Measurements from ENCODE around the gene CLCNKB.
"Not testable (repeated sequence)": the region's sequence is repeated elsewhere in the genome, so short reads cannot be mapped to it uniquely, and the experiment has no call there.

Gene CLCNKB

GRCh38 chr1:16015960-16016901, 27.4 kb upstream of the CLCNKB start:
- no peak for DNase-seq

GRCh38 chr1:16017076-16017460, 26.5 kb upstream of the CLCNKB start:
- no peak for DNase-seq

GRCh38 chr1:16017461-16018303, 25.9 kb upstream of the CLCNKB start, which contains the start of gene HSPB7:
TSS of gene HSPB7 (minus strand) at chr1:16018043. CDS start at chr1:16017963, 80 bp downstream.
- DNase-seq, result no peak

GRCh38 chr1:16018308-16018707, 25.3 kb upstream of the CLCNKB start:
- DNase-seq, result no peak

GRCh38 chr1:16018749-16019643, 24.6 kb upstream of the CLCNKB start:
- DNase-seq, result no peak

GRCh38 chr1:16019644-16020277, 23.8 kb upstream of the CLCNKB start:
- DNase-seq, result no peak

GRCh38 chr1:16020325-16020724, 23.3 kb upstream of the CLCNKB start:
- DNase-seq, result no peak

GRCh38 chr1:16020878-16021277, 22.7 kb upstream of the CLCNKB start:
- DNase-seq, result not testable (repeated sequence)

GRCh38 chr1:16021681-16022080, 21.9 kb upstream of the CLCNKB start, which contains the start of gene CLCNKA:
TSS of gene CLCNKA (plus strand) at chr1:16022036. CDS start at chr1:16022620, 584 bp downstream.
- no peak for DNase-seq

GRCh38 chr1:16022393-16022792, 21.2 kb upstream of the CLCNKB start:
- no peak for DNase-seq

GRCh38 chr1:16023050-16023653, 20.4 kb upstream of the CLCNKB start:
- no peak for DNase-seq

- DNase-seq, result not testable (repeated sequence)
Observed at GRCh38 chr1:16026302-16026701, 17.3 kb upstream of the CLCNKB start.

GRCh38 chr1:16026723-16027484, 16.7 kb upstream of the CLCNKB start:
- peak; percentile 28 for DNase-seq

GRCh38 chr1:16028237-16029002, 15.2 kb upstream of the CLCNKB start:
- DNase-seq, result no peak

GRCh38 chr1:16029003-16029268, 14.6 kb upstream of the CLCNKB start:
- not testable (repeated sequence) for DNase-seq

GRCh38 chr1:16029288-16029687, 14.3 kb upstream of the CLCNKB start:
- DNase-seq, result no peak

- DNase-seq, result no peak
Observed at GRCh38 chr1:16031551-16031950, 12.0 kb upstream of the CLCNKB start.

- DNase-seq, result peak; percentile 55
Observed at GRCh38 chr1:16032388-16033102, 11.0 kb upstream of the CLCNKB start.

GRCh38 chr1:16033103-16033632, 10.4 kb upstream of the CLCNKB start:
- not testable (repeated sequence) for DNase-seq
